PC-9 (cell line): ENCODE measurements around the gene PBX3. TPM values are rescaled to one million over a fixed set of nuclear protein-coding genes. Genes with fewer than 3 reads are reported as not detected.

Source experiments
- BruUV-seq: library from RNA; stranded (reverse); fragments of 400-500 nt; replicated peaks from 2 replicates; lab custom pipeline; 2021; lab: Mats Ljungman, UMichigan
- CTCF ChIA-PET: fragments of 300-600 bp; sonication (Branson Sonifier 250); formaldehyde crosslinking; loops from one replicate; lab custom pipeline; 2022; ENCODE audit warnings: antibody characterized with exemption; lab: Charles Lee
- POLR2A ChIA-PET: fragments of 300-600 bp; sonication (Branson Sonifier 250); formaldehyde crosslinking; loops from one replicate; lab custom pipeline; 2022; ENCODE audit warnings: antibody characterized with exemption; ENCODE audit not compliant: unreplicated experiment; lab: Charles Lee
- DNase-seq, 2 experiments: peaks; one replicate each; pipeline versions ENCODE4 v3.0.0 to v3.0.0-alpha.2; 2015 to 2022; ENCODE audit warnings: mixed read lengths in 1 of 2
- H2AFZ ChIP-seq: fragments of 200-600 bp; sonication (generic); 2 replicates; pipeline ENCODE4 v1.8.1; 2017; ENCODE audit warnings: antibody characterized with exemption
- H3F3A ChIP-seq: fragments of 200-600 bp; sonication (generic); 2 replicates; pipeline ENCODE4 v1.8.1; 2017; ENCODE audit warnings: antibody characterized with exemption, mild to moderate bottlenecking, low read depth; ENCODE audit not compliant: insufficient read depth
- H3K27ac ChIP-seq: fragments of 200-600 bp; sonication (generic); 2 replicates; pipeline ENCODE4 v1.6.1; 2016; ENCODE audit warnings: mixed run types
- H3K27me3 ChIP-seq: fragments of 200-600 bp; sonication (generic); 2 replicates; pipeline ENCODE4 v1.6.1; 2016; ENCODE audit warnings: low read depth, mixed run types; ENCODE audit not compliant: insufficient read depth
- H3K36me3 ChIP-seq: fragments of 200-600 bp; sonication (generic); 2 replicates; pipeline ENCODE4 v1.6.1; 2016; ENCODE audit warnings: low read depth, mixed run types
- H3K4me1 ChIP-seq: fragments of 200-600 bp; sonication (generic); replicated peaks from 2 replicates; pipeline ENCODE4 v1.6.1; 2016; ENCODE audit warnings: mixed run types; ENCODE audit not compliant: insufficient read depth
- H3K4me2 ChIP-seq: fragments of 200-600 bp; sonication (generic); 2 replicates; pipeline ENCODE4 v1.6.1; 2017; ENCODE audit warnings: mixed run types
- H3K4me3 ChIP-seq: fragments of 200-600 bp; sonication (generic); 2 replicates; pipeline ENCODE4 v1.6.1; 2016; ENCODE audit warnings: mixed run types
- H3K79me2 ChIP-seq: fragments of 200-600 bp; sonication (generic); 2 replicates; pipeline ENCODE4 v1.6.1; 2017; ENCODE audit warnings: low read depth, mixed run types
- H3K9me2 ChIP-seq: fragments of 200-600 bp; sonication (generic); 2 replicates; pipeline ENCODE4 v1.8.1; 2017; ENCODE audit warnings: mild to moderate bottlenecking; ENCODE audit not compliant: insufficient read depth
- H3K9me3 ChIP-seq: fragments of 200-600 bp; sonication (generic); 2 replicates; pipeline ENCODE4 v1.8.1; 2016; ENCODE audit warnings: low read depth; ENCODE audit not compliant: insufficient read depth
- H4K20me1 ChIP-seq: fragments of 200-600 bp; sonication (generic); 2 replicates; pipeline ENCODE4 v1.8.1; 2017; ENCODE audit not compliant: insufficient read depth
- CTCF ChIP-seq: fragments of 200-600 bp; sonication (generic); conservative IDR thresholded peaks from 2 replicates; pipeline ENCODE4 v1.6.1; 2017; ENCODE audit warnings: mixed run types, antibody characterized with exemption, mild to moderate bottlenecking, moderate library complexity
- EZH2 ChIP-seq: fragments of 200-600 bp; sonication (generic); IDR thresholded peaks from 2 replicates; pipeline ENCODE4 v1.8.0; 2017; ENCODE audit warnings: antibody characterized with exemption, low read depth
- intact Hi-C: fragments of 100-400 bp; cut with micrococcal nuclease; formaldehyde crosslinking; loops from one replicate; pipeline ENCODE4 v1.10.0; 2022; ENCODE audit not compliant: unreplicated experiment
- total RNA-seq: library from RNA; stranded (reverse); gene quantifications from 2 replicates; pipeline ENCODE4 v1.2.3, GENCODE V29; 2021

PBX3 gene
- total RNA-seq, 1 experiment from 2014 or later = 18.3 TPM

- H3F3A ChIP-seq = no peaks in the 10 kb centered on the region
- H3K79me2 ChIP-seq = no peaks in the 10 kb centered on the region
- TF ChIP-seq CTCF (no peak), EZH2 (no peak)
- H3K4me3 ChIP-seq = no peak overlapping the region
- H3K36me3 ChIP-seq = no peaks in the 10 kb centered on the region
- DNase-seq = no peak
- no peaks in the 10 kb centered on the region for H3K9me2 ChIP-seq
- no peaks in the 10 kb centered on the region for H3K9me3 ChIP-seq
- no peak overlapping the region for H3K4me2 ChIP-seq
- H3K27ac ChIP-seq = no peak overlapping the region
- intact Hi-C loops = no loop called here
- H2AFZ ChIP-seq = no peak overlapping the region
- POLR2A ChIA-PET = no interaction called here
- no peaks in the 10 kb centered on the region for H4K20me1 ChIP-seq
- CTCF ChIA-PET = no interaction called here
- no TSS peak for BruUV-seq
- no peaks in the 10 kb centered on the region for H3K4me1 ChIP-seq
- peaks cover 27% of the 10 kb centered on the region; the same call in 1 of the 2 replicates for H3K27me3 ChIP-seq
Measured at GRCh38 chr9:125983681-125984080, 236.5 kb downstream of the PBX3 start.

GRCh38 chr9:125984461-125984860 lies 237.3 kb downstream of the PBX3 start:
- ChIA-PET POLR2A (no interaction called here), CTCF (no interaction called here)
- H3K4me1 ChIP-seq = no peaks in the 10 kb centered on the region
- BruUV-seq = no TSS peak
- H3K36me3 ChIP-seq = no peaks in the 10 kb centered on the region
- H3K27ac ChIP-seq = no peak overlapping the region
- TF ChIP-seq EZH2 (no peak), CTCF (no peak)
- H3F3A ChIP-seq = no peaks in the 10 kb centered on the region
- H3K4me2 ChIP-seq = no peak overlapping the region
- no peaks in the 10 kb centered on the region for H3K79me2 ChIP-seq
- H3K9me3 ChIP-seq = no peaks in the 10 kb centered on the region
- no peak for DNase-seq
- H4K20me1 ChIP-seq = no peaks in the 10 kb centered on the region
- intact Hi-C loops = no loop called here
- H3K4me3 ChIP-seq = no peak overlapping the region
- H3K9me2 ChIP-seq = no peaks in the 10 kb centered on the region
- H3K27me3 ChIP-seq = peaks cover 27% of the 10 kb centered on the region; the same call in 1 of the 2 replicates
- H2AFZ ChIP-seq = no peak overlapping the region

- ChIA-PET CTCF (no interaction called here), POLR2A (no interaction called here)
- no peaks in the 10 kb centered on the region for H3K79me2 ChIP-seq
- H3K4me2 ChIP-seq = no peak overlapping the region
- H3K4me3 ChIP-seq = no peak overlapping the region
- intact Hi-C loops = no loop called here
- no peaks in the 10 kb centered on the region for H4K20me1 ChIP-seq
- H3F3A ChIP-seq = no peaks in the 10 kb centered on the region
- no peaks in the 10 kb centered on the region for H3K36me3 ChIP-seq
- H3K9me2 ChIP-seq = no peaks in the 10 kb centered on the region
- peaks cover 24% of the 10 kb centered on the region; the same call in 1 of the 2 replicates for H3K27me3 ChIP-seq
- no TSS peak for BruUV-seq
- H2AFZ ChIP-seq = no peak overlapping the region
- H3K4me1 ChIP-seq = no peaks in the 10 kb centered on the region
- H3K27ac ChIP-seq = no peak overlapping the region
- TF ChIP-seq CTCF (no peak), EZH2 (no peak)
- no peak for DNase-seq
- H3K9me3 ChIP-seq = no peaks in the 10 kb centered on the region
Measured at GRCh38 chr9:125985142-125985997, 238.2 kb downstream of the PBX3 start.
